ENCODE measurements around the gene MMP23B. TPM values are rescaled to one million over a fixed set of nuclear protein-coding genes. Genes with fewer than 3 reads are reported as not detected.
"Not testable (repeated sequence)": the region's sequence is repeated elsewhere in the genome, so short reads cannot be mapped to it uniquely, and the experiment has no call there.

MMP23B gene
- polyA plus RNA-seq, 3 donors: 0.21 to 1.5 (median 0.24) TPM

DNA sequence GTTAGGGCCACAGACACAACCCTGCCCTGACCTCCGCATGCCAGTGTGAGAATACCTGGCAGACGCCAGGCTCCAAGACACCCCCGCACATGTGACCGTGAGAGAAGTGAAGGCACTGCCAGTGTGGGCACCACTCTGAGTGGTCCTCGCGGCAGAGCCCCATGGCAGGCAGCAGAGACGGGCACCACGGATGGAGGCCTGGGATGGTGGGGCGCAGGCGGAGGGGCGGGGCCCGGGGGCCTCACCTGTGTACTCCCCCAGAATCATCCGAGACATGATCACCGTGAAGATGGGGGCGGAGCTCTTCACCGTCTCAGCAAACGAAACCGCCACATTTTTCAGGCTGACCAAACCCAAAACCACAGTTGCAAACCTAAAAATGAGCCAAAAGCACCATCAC is 43.2 kb downstream of the MMP23B start:
- H3K27ac ChIP-seq (ENCODE audit: low read depth in 1 of 2, low read length in 2 of 2); H3K9me3 Mint-ChIP-seq; intact Hi-C loops (cut with micrococcal nuclease); H3K4me3 ChIP-seq (replicated peaks in 1 of 3; ENCODE audit: low read depth in 2 of 3, low read length in 3 of 3); DNase-seq; H3K27ac Mint-ChIP-seq; H3K4me2 ChIP-seq (replicated peaks; ENCODE audit: extremely low read depth, low read length, poor library complexity, severe bottlenecking); H3K27me3 Mint-ChIP-seq (ENCODE audit: low read depth in 3 of 3); H3K27me3 ChIP-seq (ENCODE audit: control insufficient read depth in 2 of 2, insufficient read depth in 2 of 2, low read length in 2 of 2); H3K9me3 ChIP-seq (replicated peaks in 1 of 2; ENCODE audit: control insufficient read depth in 1 of 2, insufficient read depth in 1 of 2, low read length in 2 of 2); H3K4me3 Mint-ChIP-seq; H3K4me1 ChIP-seq (ENCODE audit: control insufficient read depth in 1 of 2, insufficient read depth in 2 of 2, low read length in 2 of 2); H3K9ac ChIP-seq (ENCODE audit: insufficient read depth, low read length, poor library complexity, severe bottlenecking); H3K4me1 Mint-ChIP-seq; H2AFZ ChIP-seq (ENCODE audit: insufficient read depth, low read depth, low read length, poor library complexity, severe bottlenecking): not testable (repeated sequence)
- peaks cover 28 to 56% of the 10 kb centered on the region in 2 donors for H3K36me3 Mint-ChIP-seq
- Histone ChIP-seq H4K20me1 (ENCODE audit: insufficient read depth, low read length) (peaks cover 26% of the 10 kb centered on the region), H3K36me3 (replicated peaks in 1 of 2; ENCODE audit: control insufficient read depth in 1 of 2, insufficient read depth in 2 of 2, low read length in 2 of 2) (peaks cover 25 to 31% of the 10 kb centered on the region in 2 donors), H3K79me2 (ENCODE audit: insufficient read depth, low read length) (peaks cover 24% of the 10 kb centered on the region)
- no CpG with 5 or more reads among the region's 18 CpGs for WGBS (ENCODE audit: insufficient coverage)

DNA sequence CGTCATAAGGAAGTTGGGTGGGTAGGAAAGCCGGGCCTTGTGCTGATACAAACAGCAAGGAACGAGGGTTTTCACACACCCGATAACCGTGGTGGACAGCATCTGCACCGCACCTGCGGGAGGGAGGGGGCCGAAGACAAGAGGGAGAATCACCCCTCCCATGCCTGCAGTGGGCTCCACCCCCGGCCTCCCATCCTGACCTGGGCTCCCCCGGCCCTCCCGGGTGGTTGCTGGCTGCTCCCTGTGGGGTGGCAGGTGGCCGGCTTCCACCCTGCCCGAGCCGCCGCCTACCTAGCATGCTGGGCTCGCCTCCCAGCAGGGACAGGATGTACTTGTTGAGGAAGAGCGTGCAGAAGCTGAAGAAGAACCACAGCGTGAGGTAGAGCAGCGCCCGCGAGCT is 44.1 kb downstream of the MMP23B start:
- H3K27ac Mint-ChIP-seq; DNase-seq; intact Hi-C loops (cut with micrococcal nuclease); H3K4me1 ChIP-seq (ENCODE audit: control insufficient read depth in 1 of 2, insufficient read depth in 2 of 2, low read length in 2 of 2); H3K27me3 Mint-ChIP-seq (ENCODE audit: low read depth in 3 of 3); H3K27me3 ChIP-seq (ENCODE audit: control insufficient read depth in 2 of 2, insufficient read depth in 2 of 2, low read length in 2 of 2); H3K9me3 ChIP-seq (replicated peaks in 1 of 2; ENCODE audit: control insufficient read depth in 1 of 2, insufficient read depth in 1 of 2, low read length in 2 of 2); H3K4me1 Mint-ChIP-seq; H3K9ac ChIP-seq (ENCODE audit: insufficient read depth, low read length, poor library complexity, severe bottlenecking); H2AFZ ChIP-seq (ENCODE audit: insufficient read depth, low read depth, low read length, poor library complexity, severe bottlenecking); H3K27ac ChIP-seq (ENCODE audit: low read depth in 1 of 2, low read length in 2 of 2); H3K9me3 Mint-ChIP-seq; H3K4me3 ChIP-seq (replicated peaks in 1 of 3; ENCODE audit: low read depth in 2 of 3, low read length in 3 of 3); H3K4me2 ChIP-seq (replicated peaks; ENCODE audit: extremely low read depth, low read length, poor library complexity, severe bottlenecking); H3K4me3 Mint-ChIP-seq: not testable (repeated sequence)
- Histone ChIP-seq H3K36me3 (replicated peaks in 1 of 2; ENCODE audit: control insufficient read depth in 1 of 2, insufficient read depth in 2 of 2, low read length in 2 of 2) (peaks cover 22 to 23% of the 10 kb centered on the region in 2 donors), H4K20me1 (ENCODE audit: insufficient read depth, low read length) (peaks cover 34% of the 10 kb centered on the region), H3K79me2 (ENCODE audit: insufficient read depth, low read length) (peaks cover 33% of the 10 kb centered on the region)
- no CpG with 5 or more reads among the region's 21 CpGs for WGBS (ENCODE audit: insufficient coverage)
- peaks cover 22 to 53% of the 10 kb centered on the region in 2 donors for H3K36me3 Mint-ChIP-seq

Measured in CD14-positive monocyte (primary cell).